HFF-Myc (cell line): ENCODE measurements around the gene AMZ1.

Experiments
- DNase-seq: peaks from one replicate; pipeline ENCODE4 v3.0.0-alpha.2; 2011; ENCODE audit warnings: low read depth; ENCODE audit errors: extremely low read depth
- H3K4me3 ChIP-seq: replicated peaks from 2 replicates; pipeline ENCODE4 v1.5.1; 2011; ENCODE audit warnings: low read depth, mild to moderate bottlenecking, control low read depth, low read length
- CTCF ChIP-seq: IDR thresholded peaks from 2 replicates; pipeline ENCODE4 v1.5.1; 2012; ENCODE audit warnings: mild to moderate bottlenecking, low read depth, low read length, control low read depth; ENCODE audit errors: missing control alignments

Gene AMZ1

GRCh38 chr7:2680256-2680655, 7.7 kb upstream of the AMZ1 start:
- no peak for DNase-seq
- no peak for TF ChIP-seq CTCF
- no peak overlapping the region for H3K4me3 ChIP-seq

GRCh38 chr7:2680792-2681490, 7.1 kb upstream of the AMZ1 start:
- TF ChIP-seq CTCF: peak; percentile 76
- DNase-seq: peak; percentile 41
- no peak overlapping the region for H3K4me3 ChIP-seq

- no peak for DNase-seq
- TF ChIP-seq CTCF: no peak
- H3K4me3 ChIP-seq: no peak overlapping the region
Observed at GRCh38 chr7:2681929-2682799, 5.8 kb upstream of the AMZ1 start.

- H3K4me3 ChIP-seq: no peak overlapping the region
- no peak for TF ChIP-seq CTCF
- no peak for DNase-seq
Observed at GRCh38 chr7:2684501-2684900, 3.5 kb upstream of the AMZ1 start.

- DNase-seq: no peak
- TF ChIP-seq CTCF: no peak
- no peak overlapping the region for H3K4me3 ChIP-seq
Observed at GRCh38 chr7:2686101-2686500, 1.9 kb upstream of the AMZ1 start.

- H3K4me3 ChIP-seq: peak overlapping the region; percentile 17; the same call in 1 of the 2 replicates
- TF ChIP-seq CTCF: no peak
- DNase-seq: no peak
Observed at GRCh38 chr7:2687338-2687869, 598 bp upstream of the AMZ1 start.
